ENCODE data around the gene MSMP.

Gene MSMP

GRCh38 chr9:35774907-35775635 is 21.0 kb upstream of the MSMP start:
- no peak for DNase-seq (ENCODE audit: low read depth)
- TF ChIP-seq, protein P1, sequence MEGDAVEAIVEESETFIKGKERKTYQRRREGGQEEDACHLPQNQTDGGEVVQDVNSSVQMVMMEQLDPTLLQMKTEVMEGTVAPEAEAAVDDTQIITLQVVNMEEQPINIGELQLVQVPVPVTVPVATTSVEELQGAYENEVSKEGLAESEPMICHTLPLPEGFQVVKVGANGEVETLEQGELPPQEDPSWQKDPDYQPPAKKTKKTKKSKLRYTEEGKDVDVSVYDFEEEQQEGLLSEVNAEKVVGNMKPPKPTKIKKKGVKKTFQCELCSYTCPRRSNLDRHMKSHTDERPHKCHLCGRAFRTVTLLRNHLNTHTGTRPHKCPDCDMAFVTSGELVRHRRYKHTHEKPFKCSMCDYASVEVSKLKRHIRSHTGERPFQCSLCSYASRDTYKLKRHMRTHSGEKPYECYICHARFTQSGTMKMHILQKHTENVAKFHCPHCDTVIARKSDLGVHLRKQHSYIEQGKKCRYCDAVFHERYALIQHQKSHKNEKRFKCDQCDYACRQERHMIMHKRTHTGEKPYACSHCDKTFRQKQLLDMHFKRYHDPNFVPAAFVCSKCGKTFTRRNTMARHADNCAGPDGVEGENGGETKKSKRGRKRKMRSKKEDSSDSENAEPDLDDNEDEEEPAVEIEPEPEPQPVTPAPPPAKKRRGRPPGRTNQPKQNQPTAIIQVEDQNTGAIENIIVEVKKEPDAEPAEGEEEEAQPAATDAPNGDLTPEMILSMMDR (conservative IDR thresholded peaks at IDR 0.05; ENCODE audit: control insufficient read depth, insufficient read depth, low read depth, low read length) = no peak
- H3K4me3 ChIP-seq (ENCODE audit: control insufficient read depth, low read depth, low read length) = no peak overlapping the region

- H3K4me3 ChIP-seq (ENCODE audit: control insufficient read depth, low read depth, low read length) = no peak overlapping the region
- TF ChIP-seq, protein P1 (conservative IDR thresholded peaks at IDR 0.05; ENCODE audit: control insufficient read depth, insufficient read depth, low read depth, low read length) = no peak
- no peak for DNase-seq (ENCODE audit: low read depth)
These were observed 17.9 kb upstream of the MSMP start for GRCh38 chr9:35771943-35772342.

DNA sequence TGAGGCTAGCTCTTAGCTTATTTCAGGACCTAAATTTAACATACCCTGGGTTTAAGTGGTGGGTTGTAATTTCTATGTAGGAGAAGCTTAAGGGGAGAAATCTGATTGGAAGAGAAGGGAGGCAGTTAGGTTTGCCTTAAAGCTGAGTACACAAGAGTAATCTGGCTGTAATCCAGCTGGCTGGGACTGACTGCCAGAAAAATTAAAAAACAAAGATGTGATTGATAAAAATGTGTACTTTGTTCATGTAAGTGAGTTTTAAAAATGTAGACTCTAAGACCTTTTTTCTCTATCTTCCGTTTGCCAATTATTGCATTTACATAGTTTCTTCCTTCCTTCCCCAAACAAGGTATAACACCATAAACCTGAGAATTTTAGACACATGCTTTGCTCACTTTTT is 17.5 kb upstream of the MSMP start:
- TF ChIP-seq, protein P1 (conservative IDR thresholded peaks at IDR 0.05; ENCODE audit: control insufficient read depth, insufficient read depth, low read depth, low read length) = no peak
- no peak for DNase-seq (ENCODE audit: low read depth)
- H3K4me3 ChIP-seq (ENCODE audit: control insufficient read depth, low read depth, low read length) = no peak overlapping the region

GRCh38 chr9:35771075-35771433 is 17.0 kb upstream of the MSMP start:
- no peak for DNase-seq (ENCODE audit: low read depth)
- H3K4me3 ChIP-seq (ENCODE audit: control insufficient read depth, low read depth, low read length) = no peak overlapping the region
- TF ChIP-seq, protein P1 (conservative IDR thresholded peaks at IDR 0.05; ENCODE audit: control insufficient read depth, insufficient read depth, low read depth, low read length) = no peak

GRCh38 chr9:35769763-35770162 is 15.7 kb upstream of the MSMP start:
- TF ChIP-seq, protein P1 (conservative IDR thresholded peaks at IDR 0.05; ENCODE audit: control insufficient read depth, insufficient read depth, low read depth, low read length) = no peak
- H3K4me3 ChIP-seq (ENCODE audit: control insufficient read depth, low read depth, low read length) = no peak overlapping the region
- DNase-seq (ENCODE audit: low read depth) = no peak

DNA sequence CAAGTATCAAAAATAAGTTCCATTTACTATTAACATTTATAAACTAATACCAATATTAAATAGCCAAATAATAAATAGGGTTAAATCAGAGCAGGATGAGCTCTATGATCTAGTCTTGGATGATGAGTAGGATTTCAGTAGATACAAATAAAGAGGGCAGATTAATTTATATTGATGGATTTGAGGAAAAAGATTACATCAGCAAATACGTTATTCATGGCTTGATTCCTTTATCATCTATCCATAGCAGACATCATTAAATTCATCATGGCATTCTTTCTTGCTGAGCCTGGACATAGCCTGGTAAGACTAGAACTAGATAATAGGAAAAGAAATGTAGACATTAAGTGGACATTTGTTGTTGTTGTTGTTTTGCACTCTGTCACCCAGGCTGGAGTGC is 13.4 kb upstream of the MSMP start:
- TF ChIP-seq, protein P1 (conservative IDR thresholded peaks at IDR 0.05; ENCODE audit: control insufficient read depth, insufficient read depth, low read depth, low read length) = no peak
- no peak for DNase-seq (ENCODE audit: low read depth)

GRCh38 chr9:35766997-35767396 is 12.9 kb upstream of the MSMP start:
- TF ChIP-seq, protein P1 (conservative IDR thresholded peaks at IDR 0.05; ENCODE audit: control insufficient read depth, insufficient read depth, low read depth, low read length) = no peak
- H3K4me3 ChIP-seq (ENCODE audit: control insufficient read depth, low read depth, low read length) = no peak overlapping the region
- no peak for DNase-seq (ENCODE audit: low read depth)

More for the DNA sequence above, 13.4 kb upstream of the MSMP start:
- H3K4me3 ChIP-seq (ENCODE audit: control insufficient read depth, low read depth, low read length) = no peak overlapping the region
